Measurements from ENCODE around the gene SVOPL. TPM values are rescaled to one million over a fixed set of nuclear protein-coding genes. Genes with fewer than 3 reads are reported as not detected.

The SVOPL gene
- total and polyA plus RNA-seq, 9 of the 15 experiments (the other 6 are each of a cell fraction or from before 2014, with no cell fraction given), result 0.13 to 0.42 (median 0.20) TPM; not detected in 6

- TF ChIP-seq NKRF (IDR thresholded peaks at IDR 0.05; ENCODE audit: borderline replicate concordance) (no peak), ZNF764 (CRISPR knock-in tag; IDR thresholded peaks at IDR 0.05; ENCODE audit: low read depth) (no peak), SP2 (IDR thresholded peaks at IDR 0.05; ENCODE audit: extremely low read depth, low read depth, low read length, poor library complexity, severe bottlenecking) (no peak), TCFL5 (CRISPR knock-in tag; conservative IDR thresholded peaks at IDR 0.05) (no peak), DACH1 (IDR thresholded peaks at IDR 0.05; ENCODE audit: partially characterized antibody) (no peak), ASH1L (IDR thresholded peaks at IDR 0.05; ENCODE audit: borderline replicate concordance, low read depth, partially characterized antibody) (no peak), LEF1 (IDR thresholded peaks at IDR 0.05) (no peak), ZNF639 (CRISPR knock-in tag; conservative IDR thresholded peaks at IDR 0.05 in 1 of 2, IDR thresholded peaks at IDR 0.05 in 1 of 2) (no peak), ELK3 (CRISPR knock-in tag; IDR thresholded peaks at IDR 0.05) (no peak), ZNF311 (CRISPR knock-in tag; IDR thresholded peaks at IDR 0.05) (no peak), SREBF2 (CRISPR knock-in tag; IDR thresholded peaks at IDR 0.05) (no peak), ARID2 (IDR thresholded peaks at IDR 0.05) (no peak)
Observed at GRCh38 chr7:138701537-138701923, 368 bp upstream of the SVOPL start (continued).

Measured in K562 (cell line).